GM23338 (cell line): ENCODE data around the gene GNA12. TPM values are rescaled to one million over a fixed set of nuclear protein-coding genes. Genes with fewer than 3 reads are reported as not detected.

Experiments
- ATAC-seq: fragments of 200-7000 bp; cut with Tn5 transposase; 3 replicates; pipeline ENCODE4 v1.9.1; 2020
- DNase-seq: peaks from one replicate; pipeline ENCODE4 v3.0.0-alpha.2; 2015; ENCODE audit warnings: low spot score
- H2AFZ ChIP-seq: fragments of 200-600 bp; sonication (generic); 2 replicates; pipeline ENCODE4 v1.8.0; 2016; ENCODE audit warnings: antibody characterized with exemption, mild to moderate bottlenecking, moderate library complexity
- H3F3A ChIP-seq: fragments of 200-600 bp; sonication (generic); replicated peaks from 2 replicates; pipeline ENCODE4 v1.8.0; 2017; ENCODE audit warnings: antibody characterized with exemption, mixed run types, low read depth
- H3K27ac ChIP-seq: fragments of 200-600 bp; sonication (generic); 2 replicates; pipeline ENCODE4 v1.6.1; 2016; ENCODE audit warnings: low read depth
- H3K27me3 ChIP-seq: fragments of 200-600 bp; sonication (generic); 2 replicates; pipeline ENCODE4 v1.8.0; 2016; ENCODE audit warnings: mild to moderate bottlenecking, mixed run types, moderate library complexity; ENCODE audit not compliant: insufficient read depth
- H3K36me3 ChIP-seq: fragments of 200-600 bp; sonication (generic); 2 replicates; pipeline ENCODE4 v1.8.0; 2016; ENCODE audit warnings: mild to moderate bottlenecking; ENCODE audit not compliant: insufficient read depth
- H3K4me1 ChIP-seq: fragments of 200-600 bp; sonication (generic); 2 replicates; pipeline ENCODE4 v1.8.0; 2016; ENCODE audit warnings: mild to moderate bottlenecking, moderate library complexity; ENCODE audit not compliant: insufficient read depth
- H3K4me2 ChIP-seq: fragments of 200-600 bp; sonication (generic); 2 replicates; pipeline ENCODE4 v1.7.1; 2017; ENCODE audit warnings: mixed run types
- H3K4me3 ChIP-seq: fragments of 200-600 bp; sonication (generic); 2 replicates; pipeline ENCODE4 v1.6.1; 2016; ENCODE audit warnings: mixed run types
- H3K79me2 ChIP-seq: fragments of 200-600 bp; sonication (generic); replicated peaks from 2 replicates; pipeline ENCODE4 v1.8.0; 2017; ENCODE audit warnings: mild to moderate bottlenecking; ENCODE audit not compliant: insufficient read depth
- H3K9me2 ChIP-seq: fragments of 200-600 bp; sonication (generic); 2 replicates; pipeline ENCODE4 v1.8.0; 2017; ENCODE audit not compliant: insufficient read depth
- H4K20me1 ChIP-seq: fragments of 200-600 bp; sonication (generic); replicated peaks from 2 replicates; pipeline ENCODE4 v1.8.0; 2017; ENCODE audit warnings: mild to moderate bottlenecking; ENCODE audit not compliant: insufficient read depth
- H3K27ac Mint-ChIP-seq: 2 replicates; pipeline ENCODE4 v1.8.0; 2020; ENCODE audit warnings: inconsistent platforms, mild to moderate bottlenecking, moderate library complexity, mixed read lengths
- H3K27me3 Mint-ChIP-seq: 3 replicates; pipeline ENCODE4 v1.8.0; 2022; ENCODE audit warnings: low read depth, mild to moderate bottlenecking, moderate library complexity, mixed read lengths, inconsistent platforms; ENCODE audit not compliant: insufficient read depth, poor library complexity
- H3K36me3 Mint-ChIP-seq: 3 replicates; pipeline ENCODE4 v1.8.0; 2021; ENCODE audit warnings: low read depth, mild to moderate bottlenecking, inconsistent platforms, moderate library complexity, mixed read lengths
- H3K4me1 Mint-ChIP-seq: 3 replicates; pipeline ENCODE4 v1.8.0; 2020; ENCODE audit warnings: mild to moderate bottlenecking, inconsistent platforms, mixed read lengths
- H3K4me3 Mint-ChIP-seq: 3 replicates; pipeline ENCODE4 v1.8.0; 2021; ENCODE audit warnings: moderate library complexity, mild to moderate bottlenecking, inconsistent platforms, mixed read lengths
- H3K9me3 Mint-ChIP-seq: 3 replicates; pipeline ENCODE4 v1.8.0; 2020; ENCODE audit warnings: moderate library complexity, mild to moderate bottlenecking, inconsistent platforms, mixed read lengths
- CREB1 ChIP-seq: fragments of 250-450 bp; sonication (Bioruptor Pico); IDR thresholded peaks from 2 replicates; pipeline ENCODE4 v1.5.0; 2020; ENCODE audit warnings: low read depth, mild to moderate bottlenecking, moderate library complexity
- CTCF ChIP-seq, 2 experiments: fragments of 200-600 bp in 1 of 2; sonication (generic) in 1 of 2; conservative IDR thresholded peaks; 2 replicates each; pipeline versions ENCODE4 v1.5.1 to v1.6.1; 2016 to 2017; ENCODE audit warnings: antibody characterized with exemption in 2 of 2, low read depth in 2 of 2, mild to moderate bottlenecking in 2 of 2, moderate library complexity in 1 of 2
- EZH2phosphoT487 ChIP-seq: fragments of 200-600 bp; sonication (generic); IDR thresholded peaks from one replicate; pipeline ENCODE4 v1.8.1; 2018; ENCODE audit warnings: antibody characterized with exemption; ENCODE audit not compliant: unreplicated experiment
- JUNB ChIP-seq: IDR thresholded peaks from one replicate; pipeline ENCODE4 v1.6.1; 2016; ENCODE audit warnings: antibody characterized with exemption; ENCODE audit not compliant: unreplicated experiment
- ZNF114 ChIP-seq: fragments of 250-450 bp; sonication (Bioruptor Pico); IDR thresholded peaks from 2 replicates; pipeline ENCODE4 v1.5.0; 2020; ENCODE audit warnings: mild to moderate bottlenecking, moderate library complexity
- ZNF331 ChIP-seq: fragments of 250-450 bp; sonication (Bioruptor Pico); IDR thresholded peaks from 2 replicates; pipeline ENCODE4 v1.5.0; 2020; ENCODE audit warnings: low read depth, mild to moderate bottlenecking, moderate library complexity
- ZNF462 ChIP-seq: fragments of 250-450 bp; sonication (Bioruptor Pico); IDR thresholded peaks from 2 replicates; pipeline ENCODE4 v1.5.0; 2020; ENCODE audit warnings: mild to moderate bottlenecking, moderate library complexity
- polyA plus RNA-seq: library from polyadenylated mRNA; unstranded; fragments of >200 nt; fragmentation: Nextera tagmentation; extraction: Ambion mirVana; gene quantifications from 2 replicates; pipeline ENCODE4 v1.2.1, GENCODE V29; 2016
- total RNA-seq: library from RNA; depleted of rRNA; stranded (reverse); fragments of >200 nt; shearing (Covaris generic); gene quantifications from 2 replicates; pipeline ENCODE4 v1.2.3, GENCODE V29; 2014
- TF ChIP-seq, protein P1 (sequence below): IDR thresholded peaks from one replicate; pipeline ENCODE4 v1.6.1; 2018; ENCODE audit warnings: antibody characterized with exemption; ENCODE audit not compliant: unreplicated experiment

Gene GNA12
- total and polyA plus RNA-seq, 2 experiments from 2014 or later = 24.0 to 87.7 TPM

- H3K27ac ChIP-seq = peak overlapping the region; percentile 81
- no peak for ATAC-seq
Measured at GRCh38 chr7:2729893-2730716, 114.0 kb downstream of the GNA12 start.

More at GRCh38 chr7:2729893-2730716, 114.0 kb downstream of the GNA12 start:
- TF ChIP-seq ZNF114 (CRISPR knock-in tag) = no peak
- no peak for TF ChIP-seq CREB1
- TF ChIP-seq, protein P1, sequence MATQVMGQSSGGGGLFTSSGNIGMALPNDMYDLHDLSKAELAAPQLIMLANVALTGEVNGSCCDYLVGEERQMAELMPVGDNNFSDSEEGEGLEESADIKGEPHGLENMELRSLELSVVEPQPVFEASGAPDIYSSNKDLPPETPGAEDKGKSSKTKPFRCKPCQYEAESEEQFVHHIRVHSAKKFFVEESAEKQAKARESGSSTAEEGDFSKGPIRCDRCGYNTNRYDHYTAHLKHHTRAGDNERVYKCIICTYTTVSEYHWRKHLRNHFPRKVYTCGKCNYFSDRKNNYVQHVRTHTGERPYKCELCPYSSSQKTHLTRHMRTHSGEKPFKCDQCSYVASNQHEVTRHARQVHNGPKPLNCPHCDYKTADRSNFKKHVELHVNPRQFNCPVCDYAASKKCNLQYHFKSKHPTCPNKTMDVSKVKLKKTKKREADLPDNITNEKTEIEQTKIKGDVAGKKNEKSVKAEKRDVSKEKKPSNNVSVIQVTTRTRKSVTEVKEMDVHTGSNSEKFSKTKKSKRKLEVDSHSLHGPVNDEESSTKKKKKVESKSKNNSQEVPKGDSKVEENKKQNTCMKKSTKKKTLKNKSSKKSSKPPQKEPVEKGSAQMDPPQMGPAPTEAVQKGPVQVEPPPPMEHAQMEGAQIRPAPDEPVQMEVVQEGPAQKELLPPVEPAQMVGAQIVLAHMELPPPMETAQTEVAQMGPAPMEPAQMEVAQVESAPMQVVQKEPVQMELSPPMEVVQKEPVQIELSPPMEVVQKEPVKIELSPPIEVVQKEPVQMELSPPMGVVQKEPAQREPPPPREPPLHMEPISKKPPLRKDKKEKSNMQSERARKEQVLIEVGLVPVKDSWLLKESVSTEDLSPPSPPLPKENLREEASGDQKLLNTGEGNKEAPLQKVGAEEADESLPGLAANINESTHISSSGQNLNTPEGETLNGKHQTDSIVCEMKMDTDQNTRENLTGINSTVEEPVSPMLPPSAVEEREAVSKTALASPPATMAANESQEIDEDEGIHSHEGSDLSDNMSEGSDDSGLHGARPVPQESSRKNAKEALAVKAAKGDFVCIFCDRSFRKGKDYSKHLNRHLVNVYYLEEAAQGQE = no peak
- no peak for TF ChIP-seq EZH2phosphoT487
- no peak for TF ChIP-seq JUNB
- no peak for TF ChIP-seq CTCF (conservative IDR thresholded peaks at IDR 0.05; ENCODE audit: low read depth in 2 of 2)
- TF ChIP-seq ZNF331 (CRISPR knock-in tag) = no peak
- no peak for TF ChIP-seq ZNF462 (CRISPR knock-in tag)
- Mint-ChIP-seq H3K27ac (peak overlapping the region; percentile 86), H3K4me1 (peaks cover 26% of the 10 kb centered on the region), H3K4me3 (no peak overlapping the region), H3K9me3 (no peaks in the 10 kb centered on the region), H3K27me3 (peaks cover 7% of the 10 kb centered on the region), H3K36me3 (peaks cover 75% of the 10 kb centered on the region)
- H3K9me2 ChIP-seq = no peaks in the 10 kb centered on the region
- peaks cover 9% of the 10 kb centered on the region for H4K20me1 ChIP-seq
- H3K4me1 ChIP-seq = no peaks in the 10 kb centered on the region; the same call in 1 of the 2 replicates
- no peaks in the 10 kb centered on the region for H3K27me3 ChIP-seq
- H3K4me3 ChIP-seq = no peak overlapping the region
- DNase-seq = no peak
- peaks cover 58% of the 10 kb centered on the region for H3K79me2 ChIP-seq
- peaks cover 11% of the 10 kb centered on the region for H3K36me3 ChIP-seq
- H3K4me2 ChIP-seq = no peak overlapping the region
- H3F3A ChIP-seq = no peaks in the 10 kb centered on the region
- H2AFZ ChIP-seq = no peak overlapping the region
